Stimulated activated CD4-positive, alpha-beta T cell treated with anti-CD3 and anti-CD28 coated beads, Interleukin-15, amount 100 ng/mL, for 24 hours (primary cell): ENCODE results near the gene SPRR5.

Source experiments
- DNase-seq: peaks from one replicate; pipeline ENCODE4 v3.0.0-alpha.2; 2020

Gene SPRR5

DNA sequence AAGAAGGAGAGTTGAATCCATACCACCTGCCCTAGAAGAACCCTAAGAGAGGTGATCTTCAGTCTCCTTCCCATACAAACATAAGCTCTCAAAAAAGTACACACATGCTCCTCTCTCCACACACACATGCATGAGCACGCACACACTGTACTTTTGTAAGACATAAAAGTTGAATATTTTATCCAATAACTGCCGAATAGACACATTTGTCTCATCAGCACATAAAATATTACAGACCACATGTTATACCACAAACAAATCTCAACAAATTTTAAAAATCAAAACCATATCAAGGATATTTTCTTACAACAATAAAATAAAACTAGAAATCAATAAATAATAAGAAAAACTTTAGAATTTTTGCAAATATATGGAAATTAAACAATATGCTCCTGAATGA, 39.6 kb downstream of the SPRR5 start:
- no peak for DNase-seq

DNA sequence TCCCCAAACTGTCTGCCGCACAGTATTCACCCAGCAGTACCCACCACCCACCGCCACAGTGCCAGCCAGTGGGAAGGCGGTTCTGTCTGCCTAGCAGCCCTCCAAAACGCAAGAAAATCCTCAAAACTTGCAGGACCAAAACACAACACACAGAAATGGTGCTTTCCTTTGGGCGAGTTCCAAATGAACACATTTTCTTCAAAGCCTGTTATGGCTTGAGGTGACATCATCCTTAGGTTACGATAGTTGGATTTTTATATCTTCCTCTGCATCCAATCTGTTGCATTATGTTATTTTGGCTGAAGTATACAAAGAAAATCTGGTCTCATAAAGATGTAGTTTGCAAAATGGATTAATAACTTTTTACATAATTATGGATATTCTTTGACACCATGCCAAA, 46.2 kb downstream of the SPRR5 start:
- no peak for DNase-seq

- no peak for DNase-seq
Measured at GRCh38 chr1:152995842-152996241, 48.8 kb downstream of the SPRR5 start.

DNA sequence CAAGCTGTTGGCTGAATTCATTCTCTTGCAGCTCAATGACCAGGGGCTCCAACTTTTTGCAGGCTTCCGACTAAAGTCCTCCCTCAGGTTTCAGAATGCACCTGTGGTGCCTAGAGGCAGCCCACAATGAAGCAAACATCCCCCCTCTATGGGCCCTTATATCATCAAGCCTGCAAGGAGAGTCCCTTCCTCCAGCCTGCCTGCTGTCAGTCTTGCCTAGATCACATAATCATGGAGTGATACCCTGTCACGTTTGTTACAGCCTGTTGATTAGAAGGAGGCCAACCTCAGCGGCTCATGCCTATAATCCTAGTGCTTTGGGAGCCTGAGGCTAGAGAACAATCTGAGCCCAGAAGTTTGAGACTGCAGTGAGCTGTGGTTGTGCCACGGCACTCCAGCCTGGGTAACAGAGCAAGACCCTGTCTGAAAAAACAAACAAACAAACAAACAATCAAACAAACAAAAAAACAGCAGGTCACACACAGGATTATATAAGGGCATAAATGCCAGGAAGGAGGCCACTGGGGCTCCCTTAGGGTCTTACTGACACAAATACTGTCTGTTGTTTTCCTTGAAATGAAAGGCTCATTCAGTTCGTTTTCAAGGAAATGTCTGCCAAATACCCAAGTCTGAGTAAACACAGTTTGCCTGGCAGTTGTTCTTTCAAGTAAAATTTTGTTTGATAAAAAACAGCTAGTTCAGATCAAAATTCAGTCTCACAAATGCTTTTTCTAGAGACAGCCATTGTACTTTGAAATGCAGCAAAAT, 49.8 kb downstream of the SPRR5 start:
- DNase-seq: no peak

GRCh38 chr1:152997901-152998300, 50.9 kb downstream of the SPRR5 start:
- DNase-seq: no peak

DNA sequence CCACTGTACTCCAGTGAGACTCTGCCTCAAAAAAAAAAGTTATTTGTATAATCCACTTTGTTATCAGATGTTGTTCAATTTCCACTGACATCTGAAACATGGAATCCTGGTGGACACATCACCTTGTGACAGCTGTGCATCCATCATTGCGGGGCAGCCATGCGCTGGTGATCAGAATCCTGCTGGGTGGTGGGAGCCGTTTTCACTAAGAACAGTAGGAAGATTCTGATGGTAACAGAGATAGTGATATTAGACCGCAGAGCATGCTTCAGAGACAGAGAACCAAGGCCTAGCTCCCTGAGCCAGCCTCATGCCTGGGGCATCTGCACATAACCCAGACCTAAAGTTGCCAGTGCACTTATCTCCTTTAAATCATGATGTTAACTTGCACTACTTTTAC, 51.5 kb downstream of the SPRR5 start:
- DNase-seq: no peak
